Kidney epithelial cell (primary cell): Measurements from ENCODE around the gene ZNF784. TPM values are rescaled to one million over a fixed set of nuclear protein-coding genes. Genes with fewer than 3 reads are reported as not detected.
"Not testable (repeated sequence)": the region's sequence is repeated elsewhere in the genome, so short reads cannot be mapped to it uniquely, and the experiment has no call there.

ENCODE experiments used
- DNase-seq: peaks from one replicate; pipeline ENCODE4 v3.0.0-alpha.2; 2010; ENCODE audit warnings: low read depth
- H3K27me3 ChIP-seq: 2 replicates; pipeline ENCODE4 v1.6.0; 2011; ENCODE audit warnings: low read length; ENCODE audit not compliant: control insufficient read depth, insufficient read depth
- H3K36me3 ChIP-seq: 2 replicates; pipeline ENCODE4 v1.5.1; 2011; ENCODE audit warnings: low read length; ENCODE audit not compliant: control insufficient read depth, insufficient read depth
- H3K4me3 ChIP-seq: 2 replicates; pipeline ENCODE4 v1.5.1; 2011; ENCODE audit warnings: low read depth, mild to moderate bottlenecking, control low read depth, low read length
- CTCF ChIP-seq: IDR thresholded peaks from 2 replicates; pipeline ENCODE4 v1.5.1; 2011; ENCODE audit warnings: mild to moderate bottlenecking, moderate library complexity, low read length, control low read depth, inconsistent platforms; ENCODE audit not compliant: insufficient read depth, poor library complexity, severe bottlenecking
- total RNA-seq: library from RNA; depleted of rRNA; stranded (reverse); fragments of >200 nt; gene quantifications from 2 replicates; pipeline ENCODE4 v1.2.3, GENCODE V29; 2015

ZNF784 gene
- total RNA-seq, 1 donor from 2014 or later: 3.6 TPM

GRCh38 chr19:55576746-55577145 is 47.6 kb downstream of the ZNF784 start:
- TF ChIP-seq CTCF: no peak
- Histone ChIP-seq H3K36me3 (no peaks in the 10 kb centered on the region), H3K27me3 (no peaks in the 10 kb centered on the region), H3K4me3 (no peak overlapping the region)
- DNase-seq: no peak

- H3K36me3 ChIP-seq: not testable (repeated sequence)
Measured at GRCh38 chr19:55573929-55574328, 50.4 kb downstream of the ZNF784 start.

More at GRCh38 chr19:55573929-55574328, 50.4 kb downstream of the ZNF784 start:
- not testable (repeated sequence) for DNase-seq, H3K4me3 ChIP-seq, H3K27me3 ChIP-seq

Other genes starting within 250 kb of the ZNF784 start
- gene TMEM190, start 247.7 kb downstream of the ZNF784 start, total RNA-seq: not detected in 2 replicates
- 1.4 and 4.1 TPM in 2 replicates for gene TMEM238, start 240.3 kb downstream of the ZNF784 start, total RNA-seq
- gene RPL28, start 238.6 kb downstream of the ZNF784 start, total RNA-seq: 630 and 742 TPM in 2 replicates
- gene UBE2S, start 216.8 kb downstream of the ZNF784 start, total RNA-seq: 53.4 and 53.6 TPM in 2 replicates
- not detected in 2 replicates for gene SHISA7, start 181.3 kb downstream of the ZNF784 start, total RNA-seq
- gene ISOC2, start 162.9 kb downstream of the ZNF784 start, total RNA-seq: 49.8 and 60.5 TPM in 2 replicates
- not detected in 2 replicates for gene C19orf85, start 159.8 kb downstream of the ZNF784 start, total RNA-seq
- gene ZNF628, start 147.9 kb downstream of the ZNF784 start, total RNA-seq: 7.3 and 15.8 TPM in 2 replicates
- 17.1 and 18.2 TPM in 2 replicates for gene NAT14, start 139.4 kb downstream of the ZNF784 start, total RNA-seq
- 0.21 and 0.33 TPM in 2 replicates for gene SSC5D, start 136.1 kb downstream of the ZNF784 start, total RNA-seq
- 0.14 and 0.17 TPM in 2 replicates for gene SBK2, start 87.4 kb downstream of the ZNF784 start, total RNA-seq
- 0.33 TPM in 1 of 2 replicates, not detected in the other for gene SBK3, start 79.0 kb downstream of the ZNF784 start, total RNA-seq
- 14.4 and 22.0 TPM in 2 replicates for gene ZNF579, start 43.7 kb downstream of the ZNF784 start, total RNA-seq
- gene FIZ1, start 25.0 kb downstream of the ZNF784 start, total RNA-seq: 8.4 and 9.4 TPM in 2 replicates
- gene ZNF524, start 24.3 kb downstream of the ZNF784 start, total RNA-seq: 32.7 and 35.0 TPM in 2 replicates
- 5.6 and 7.6 TPM in 2 replicates for gene ZNF865, start 18.9 kb downstream of the ZNF784 start, total RNA-seq
- 10.1 and 10.4 TPM in 2 replicates for gene ZNF580, start 16.4 kb upstream of the ZNF784 start, total RNA-seq
- gene ZNF581, start 19.1 kb upstream of the ZNF784 start, total RNA-seq: 36.9 and 41.8 TPM in 2 replicates
- 12.0 and 12.2 TPM in 2 replicates for gene CCDC106, start 23.6 kb upstream of the ZNF784 start, total RNA-seq
- 153 and 164 TPM in 2 replicates for gene U2AF2, start 30.5 kb upstream of the ZNF784 start, total RNA-seq
- 155 and 186 TPM in 2 replicates for gene EPN1, start 50.7 kb upstream of the ZNF784 start, total RNA-seq
- not detected in 2 replicates for gene NLRP9, start 113.8 kb upstream of the ZNF784 start, total RNA-seq
- not detected in 2 replicates for gene RFPL4A, start 134.5 kb upstream of the ZNF784 start, total RNA-seq
- not detected in 2 replicates for gene RFPL4AL1, start 144.6 kb upstream of the ZNF784 start, total RNA-seq
- gene NLRP11, start 207.4 kb upstream of the ZNF784 start, total RNA-seq: not detected in 2 replicates
- gene NLRP4, start 212.0 kb upstream of the ZNF784 start, total RNA-seq: not detected in 2 replicates